B cell (primary cell): ENCODE measurements around the gene C9orf43. TPM values are rescaled to one million over a fixed set of nuclear protein-coding genes. Genes with fewer than 3 reads are reported as not detected.

ENCODE experiments used
- ATAC-seq: fragments of 200-7000 bp; cut with Tn5 transposase; one replicate; pipeline ENCODE4 v1.10.0; 2021; ENCODE audit warnings: low read depth, mild to moderate bottlenecking, moderate number of reproducible peaks, moderate library complexity
- CTCF ChIA-PET: fragments of 350-600 bp; sonication (Branson Sonifier 250); formaldehyde crosslinking; loops from one replicate; lab custom pipeline; 2021; ENCODE audit warnings: antibody characterized with exemption, inconsistent platforms; lab: Charles Lee
- POLR2A ChIA-PET: fragments of 350-600 bp; sonication (Branson Sonifier 250); formaldehyde crosslinking; loops from one replicate; lab custom pipeline; 2021; ENCODE audit warnings: antibody characterized with exemption; lab: Charles Lee
- DNase-seq: peaks from one replicate; pipeline ENCODE4 v3.0.0; 2013
- H2AFZ ChIP-seq: 2 replicates; pipeline ENCODE4 v1.6.1; 2012; ENCODE audit warnings: mild to moderate bottlenecking, low read depth, low read length; ENCODE audit not compliant: insufficient read depth, poor library complexity, severe bottlenecking
- H3K27ac ChIP-seq, 2 donors: 1 replicate in 1 of 2; 2 replicates in 1 of 2; pipeline ENCODE4 v1.5.1; 2012 to 2013; ENCODE audit warnings: low read length in 2 of 2, mild to moderate bottlenecking in 2 of 2, moderate library complexity in 1 of 2
- H3K27me3 ChIP-seq, 4 experiments: fragments of 200-600 bp in 1 of 4; sonication (generic) in 1 of 4; replicated peaks in 1 of 4; 1 replicate in 2 of 4; 2 replicates in 2 of 4; pipeline versions ENCODE4 v1.6.1 to v1.7.0; 2013 to 2016; ENCODE audit warnings: low read length in 3 of 4, mild to moderate bottlenecking in 2 of 4, mixed read lengths in 1 of 4, moderate library complexity in 1 of 4; ENCODE audit not compliant: insufficient read depth in 4 of 4, control insufficient read depth in 3 of 4; ENCODE audit errors: control extremely low read depth in 1 of 4
- H3K36me3 ChIP-seq, 2 experiments: replicated peaks in 1 of 2; 1 replicate in 1 of 2; 2 replicates in 1 of 2; pipeline versions ENCODE4 v1.6.1 to v1.7.1; 2013; ENCODE audit warnings: low read length in 1 of 2; ENCODE audit not compliant: insufficient read depth in 2 of 2, control insufficient read depth in 1 of 2; ENCODE audit errors: control extremely low read depth in 1 of 2, extremely low read depth in 1 of 2
- H3K4me1 ChIP-seq, 2 donors: fragments of 200-600 bp in 1 of 2; sonication (generic) in 1 of 2; 1 replicate in 1 of 2; 2 replicates in 1 of 2; pipeline versions ENCODE4 v1.5.1 to v1.6.1; 2013 to 2017; ENCODE audit warnings: low read length in 2 of 2; ENCODE audit not compliant: control insufficient read depth in 2 of 2, insufficient read depth in 2 of 2
- H3K4me2 ChIP-seq: replicated peaks from 2 replicates; pipeline ENCODE3; 2012; ENCODE audit warnings: mild to moderate bottlenecking, low read depth, low read length; ENCODE audit not compliant: poor library complexity, severe bottlenecking
- H3K4me3 ChIP-seq, 5 experiments: fragments of 200-600 bp in 1 of 5; sonication (generic) in 1 of 5; 1 replicate in 3 of 5; 2 replicates in 2 of 5; pipeline versions ENCODE4 v1.5.1 to v1.7.0; 2011 to 2016; ENCODE audit warnings: low read length in 4 of 5, mild to moderate bottlenecking in 4 of 5, low read depth in 2 of 5, control low read depth in 1 of 5, moderate library complexity in 1 of 5; ENCODE audit not compliant: insufficient read depth in 1 of 5; ENCODE audit errors: control extremely low read depth in 1 of 5, extremely low read depth in 1 of 5
- H3K79me2 ChIP-seq: fragments of 200-600 bp; sonication (generic); one replicate; pipeline ENCODE4 v1.6.0; 2016; ENCODE audit warnings: low read length; ENCODE audit not compliant: control insufficient read depth, insufficient read depth
- H3K9ac ChIP-seq: fragments of 200-600 bp; sonication (generic); 2 replicates; pipeline ENCODE4 v1.6.1; 2017; ENCODE audit warnings: mild to moderate bottlenecking, low read length, moderate library complexity
- H3K9me3 ChIP-seq, 3 donors: one replicate each; pipeline versions ENCODE4 v1.6.1 to v1.7.1; 2013; ENCODE audit warnings: low read length in 2 of 3; ENCODE audit not compliant: control insufficient read depth in 2 of 3, insufficient read depth in 1 of 3; ENCODE audit errors: control extremely low read depth in 1 of 3
- H4K20me1 ChIP-seq: 2 replicates; pipeline ENCODE4 v1.6.0; 2012; ENCODE audit warnings: mild to moderate bottlenecking, low read length; ENCODE audit not compliant: insufficient read depth, control insufficient read depth, poor library complexity, severe bottlenecking
- H3K27ac Mint-ChIP-seq: one replicate; pipeline ENCODE4 v1.8.0; 2021; ENCODE audit warnings: mixed read lengths
- H3K27me3 Mint-ChIP-seq: one replicate; pipeline ENCODE4 v1.8.0; 2021; ENCODE audit warnings: mixed read lengths
- H3K4me1 Mint-ChIP-seq: one replicate; pipeline ENCODE4 v1.8.0; 2021; ENCODE audit warnings: mixed read lengths
- H3K4me3 Mint-ChIP-seq: one replicate; pipeline ENCODE4 v1.8.0; 2021; ENCODE audit warnings: mixed read lengths
- H3K9me3 Mint-ChIP-seq: one replicate; pipeline ENCODE4 v1.8.0; 2022; ENCODE audit warnings: mixed read lengths; ENCODE audit not compliant: insufficient read depth
- EZH2 ChIP-seq: IDR thresholded peaks from 2 replicates; pipeline ENCODE4 v1.6.1; 2012; ENCODE audit warnings: borderline replicate concordance, low read depth, mild to moderate bottlenecking, moderate library complexity, low read length; ENCODE audit not compliant: insufficient read depth, poor library complexity, severe bottlenecking
- WGBS: methylation state at CpG from one replicate; pipeline ENCODE4 v1.1.5; 2013; ENCODE audit warnings: missing lambda C conversion rate; ENCODE audit not compliant: insufficient coverage; 5-methylcytosine and 5-hydroxymethylcytosine counted together
- intact Hi-C: fragments of 100-400 bp; cut with micrococcal nuclease; formaldehyde crosslinking; loops from one replicate; pipeline ENCODE4 v1.10.0; 2022
- polyA plus RNA-seq: library from polyadenylated mRNA; depleted of rRNA; stranded (reverse); fragments of >200 nt; gene quantifications from 2 replicates; pipeline ENCODE4 v1.2.3, GENCODE V29; 2012
- total RNA-seq, 2 donors: library from RNA; stranded (reverse); fragments of 120-200 nt in 1 of 2; gene quantifications; 1 replicate in 1 of 2; 2 replicates in 1 of 2; pipeline versions ENCODE4 v1.2.3 to v1.2.4, GENCODE V29; 2013 to 2022
- TF ChIP-seq, protein P1 (sequence below): fragments of 200-600 bp; IDR thresholded peaks from one replicate; pipeline ENCODE4 v1.8.0; 2022; ENCODE audit warnings: antibody characterized with exemption, mild to moderate bottlenecking

C9orf43 gene
- total and polyA plus RNA-seq, 2 donors (not counting 1 experiment from before 2014, with no cell fraction given), result 0.57 to 1.7 TPM

DNA sequence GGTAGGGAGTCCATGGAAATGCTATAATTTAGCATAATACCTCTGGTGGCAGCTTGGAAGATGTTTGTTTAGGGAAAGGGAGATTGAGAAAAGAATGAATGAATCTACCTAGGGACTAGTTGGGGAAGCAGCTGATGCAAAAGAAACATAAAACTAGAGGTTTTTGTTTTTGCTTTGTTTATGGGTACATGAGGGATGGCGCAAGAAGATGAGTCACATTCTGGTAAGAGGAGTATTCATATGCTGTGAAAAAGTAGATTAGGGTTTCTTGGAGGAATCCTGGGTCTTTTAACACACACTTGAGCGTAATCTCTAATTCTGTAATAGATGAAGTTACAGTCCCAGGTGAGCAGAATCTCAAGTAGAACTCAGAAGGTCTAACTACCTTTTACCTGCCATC, 17.1 kb downstream of the C9orf43 start:
- no peak overlapping the region for H2AFZ ChIP-seq
- no peak overlapping the region for H3K4me3 ChIP-seq
- intact Hi-C loops, result no loop called here
- CTCF ChIA-PET, result interaction anchor here (0.9 kb wide), 1 partner anchor 230 kb away, joined by 5 read pairs; no protein-coding TSS in a partner anchor
- H3K4me1 Mint-ChIP-seq, result no peaks in the 10 kb centered on the region
- WGBS, result 89% methylated on average over 1 of the region's 2 CpGs
- ATAC-seq (no peak), DNase-seq (no peak)
- no peak overlapping the region for H3K27ac Mint-ChIP-seq
- H3K27me3 Mint-ChIP-seq, result peaks cover 10% of the 10 kb centered on the region
- no peaks in the 10 kb centered on the region for H3K9me3 Mint-ChIP-seq
- H3K27me3 ChIP-seq, result peaks cover 0 to 4% (median 0%) of the 10 kb centered on the region in 4 experiments
- no peak overlapping the region for H3K27ac ChIP-seq
- no peaks in the 10 kb centered on the region for H3K36me3 ChIP-seq
- H3K4me1 ChIP-seq, result no peaks in the 10 kb centered on the region
- no peak for TF ChIP-seq EZH2
- TF ChIP-seq, protein P1, sequence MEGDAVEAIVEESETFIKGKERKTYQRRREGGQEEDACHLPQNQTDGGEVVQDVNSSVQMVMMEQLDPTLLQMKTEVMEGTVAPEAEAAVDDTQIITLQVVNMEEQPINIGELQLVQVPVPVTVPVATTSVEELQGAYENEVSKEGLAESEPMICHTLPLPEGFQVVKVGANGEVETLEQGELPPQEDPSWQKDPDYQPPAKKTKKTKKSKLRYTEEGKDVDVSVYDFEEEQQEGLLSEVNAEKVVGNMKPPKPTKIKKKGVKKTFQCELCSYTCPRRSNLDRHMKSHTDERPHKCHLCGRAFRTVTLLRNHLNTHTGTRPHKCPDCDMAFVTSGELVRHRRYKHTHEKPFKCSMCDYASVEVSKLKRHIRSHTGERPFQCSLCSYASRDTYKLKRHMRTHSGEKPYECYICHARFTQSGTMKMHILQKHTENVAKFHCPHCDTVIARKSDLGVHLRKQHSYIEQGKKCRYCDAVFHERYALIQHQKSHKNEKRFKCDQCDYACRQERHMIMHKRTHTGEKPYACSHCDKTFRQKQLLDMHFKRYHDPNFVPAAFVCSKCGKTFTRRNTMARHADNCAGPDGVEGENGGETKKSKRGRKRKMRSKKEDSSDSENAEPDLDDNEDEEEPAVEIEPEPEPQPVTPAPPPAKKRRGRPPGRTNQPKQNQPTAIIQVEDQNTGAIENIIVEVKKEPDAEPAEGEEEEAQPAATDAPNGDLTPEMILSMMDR, result no peak
- H3K9me3 ChIP-seq, result no peaks in the 10 kb centered on the region
- H3K79me2 ChIP-seq, result no peaks in the 10 kb centered on the region
- H3K4me2 ChIP-seq, result no peak overlapping the region
- no peak overlapping the region for H3K4me3 Mint-ChIP-seq
- H3K9ac ChIP-seq, result no peak overlapping the region
- no peaks in the 10 kb centered on the region for H4K20me1 ChIP-seq
- POLR2A ChIA-PET, result no interaction called here

DNA sequence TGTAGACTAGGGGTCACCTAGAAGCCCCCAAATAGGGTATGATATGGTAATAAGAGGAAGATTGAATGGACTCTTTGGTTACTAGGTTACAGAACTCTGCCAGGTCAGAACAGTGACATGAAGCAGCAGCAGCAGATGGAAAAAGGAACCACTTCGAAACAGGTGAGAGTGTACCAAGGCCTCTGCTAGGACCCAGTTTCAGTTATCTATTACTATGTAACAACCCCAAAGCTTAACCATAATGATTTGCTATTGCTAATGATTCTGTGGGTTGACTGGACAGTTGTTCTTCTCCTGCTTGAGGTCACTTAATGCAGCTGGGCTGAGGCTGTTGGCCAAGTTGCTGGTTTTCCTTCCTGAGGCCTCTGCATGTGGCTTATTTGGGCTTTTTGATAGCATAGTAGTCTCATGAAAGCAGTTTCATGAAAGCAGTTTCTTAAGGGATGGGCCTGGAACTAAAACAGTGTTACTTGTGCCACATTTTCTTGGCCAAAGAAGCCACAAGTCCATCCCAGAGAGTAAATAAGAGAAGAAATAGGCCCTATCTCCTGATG, 17.6 kb downstream of the C9orf43 start:
- DNase-seq (no peak), ATAC-seq (no peak)
- no peaks in the 10 kb centered on the region for H3K4me1 Mint-ChIP-seq
- WGBS, result no CpG with 5 or more reads among the region's 1 CpG
- TF ChIP-seq, protein P1, result no peak
- TF ChIP-seq EZH2, result no peak
- no peaks in the 10 kb centered on the region for H3K4me1 ChIP-seq
- H2AFZ ChIP-seq, result no peak overlapping the region
- no peaks in the 10 kb centered on the region for H3K9me3 Mint-ChIP-seq
- ChIA-PET POLR2A (no interaction called here), CTCF (interaction anchor here (0.9 kb wide), 1 partner anchor 230 kb away, joined by 5 read pairs; no protein-coding TSS in a partner anchor)
- no peaks in the 10 kb centered on the region for H3K9me3 ChIP-seq
- H3K27me3 ChIP-seq, result peaks cover 0 to 4% (median 0%) of the 10 kb centered on the region in 4 experiments
- no peak overlapping the region for H3K27ac Mint-ChIP-seq
- intact Hi-C loops, result no loop called here
- peaks cover 10% of the 10 kb centered on the region for H3K27me3 Mint-ChIP-seq
- no peak overlapping the region for H3K4me2 ChIP-seq
- H3K27ac ChIP-seq, result no peak overlapping the region
- H3K36me3 ChIP-seq, result no peaks in the 10 kb centered on the region
- H3K79me2 ChIP-seq, result no peaks in the 10 kb centered on the region
- no peaks in the 10 kb centered on the region for H4K20me1 ChIP-seq
- no peak overlapping the region for H3K9ac ChIP-seq
- H3K4me3 Mint-ChIP-seq, result no peak overlapping the region
- H3K4me3 ChIP-seq, result no peak overlapping the region
